ENCODE data around the gene RNF121. TPM values are rescaled to one million over a fixed set of nuclear protein-coding genes. Genes with fewer than 3 reads are reported as not detected.

RNF121 gene
- total and polyA plus RNA-seq, 9 donors = 17.4 to 32.2 (median 27.0) TPM

DNA sequence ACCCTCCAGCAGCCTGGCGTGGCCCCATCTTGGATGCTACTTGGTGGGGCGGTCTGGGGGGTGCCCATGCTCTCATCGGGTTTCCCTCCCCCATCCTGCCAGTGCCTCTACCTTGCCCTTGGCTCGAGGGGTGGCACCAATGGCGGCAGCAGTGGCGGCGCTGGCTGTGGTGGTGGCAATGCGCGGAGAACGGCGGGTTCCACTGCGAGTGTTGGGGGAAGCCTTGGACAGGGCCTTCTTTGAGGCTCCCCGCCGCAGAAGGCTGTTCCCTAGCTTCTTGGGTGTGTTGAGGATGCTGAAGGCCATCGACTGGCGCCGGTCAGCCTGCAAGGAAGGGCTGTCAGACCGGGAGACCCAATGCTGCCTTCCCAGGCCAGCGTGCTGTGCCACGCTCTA lies 74.9 kb downstream of the RNF121 start:
- intact Hi-C loops (cut with DNase I) = loop anchor here in 1 of 4 donors (10.0 kb wide), 1 partner anchor 241 kb away; the partner anchor contains the start of gene PHOX2A
- Histone ChIP-seq H3K4me3 (no peak overlapping the region), H3K9me3 (no peaks in the 10 kb centered on the region), H3K27ac (no peak overlapping the region), H3K36me3 (no peaks in the 10 kb centered on the region), H3K4me1 (ENCODE audit: insufficient read depth) (peaks cover 3% of the 10 kb centered on the region), H3K27me3 (no peaks in the 10 kb centered on the region)
- DNase-seq = no peak
- WGBS, 3 donors = 85 to 92% (median 87%) methylated on average over 20 of the region's 20 CpGs
- TF ChIP-seq POLR2A (IDR thresholded peaks at IDR 0.05) (no peak), EP300 (IDR thresholded peaks at IDR 0.05) (no peak)
- TF ChIP-seq, protein P1, sequence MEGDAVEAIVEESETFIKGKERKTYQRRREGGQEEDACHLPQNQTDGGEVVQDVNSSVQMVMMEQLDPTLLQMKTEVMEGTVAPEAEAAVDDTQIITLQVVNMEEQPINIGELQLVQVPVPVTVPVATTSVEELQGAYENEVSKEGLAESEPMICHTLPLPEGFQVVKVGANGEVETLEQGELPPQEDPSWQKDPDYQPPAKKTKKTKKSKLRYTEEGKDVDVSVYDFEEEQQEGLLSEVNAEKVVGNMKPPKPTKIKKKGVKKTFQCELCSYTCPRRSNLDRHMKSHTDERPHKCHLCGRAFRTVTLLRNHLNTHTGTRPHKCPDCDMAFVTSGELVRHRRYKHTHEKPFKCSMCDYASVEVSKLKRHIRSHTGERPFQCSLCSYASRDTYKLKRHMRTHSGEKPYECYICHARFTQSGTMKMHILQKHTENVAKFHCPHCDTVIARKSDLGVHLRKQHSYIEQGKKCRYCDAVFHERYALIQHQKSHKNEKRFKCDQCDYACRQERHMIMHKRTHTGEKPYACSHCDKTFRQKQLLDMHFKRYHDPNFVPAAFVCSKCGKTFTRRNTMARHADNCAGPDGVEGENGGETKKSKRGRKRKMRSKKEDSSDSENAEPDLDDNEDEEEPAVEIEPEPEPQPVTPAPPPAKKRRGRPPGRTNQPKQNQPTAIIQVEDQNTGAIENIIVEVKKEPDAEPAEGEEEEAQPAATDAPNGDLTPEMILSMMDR (IDR thresholded peaks at IDR 0.05) = no peak

DNA sequence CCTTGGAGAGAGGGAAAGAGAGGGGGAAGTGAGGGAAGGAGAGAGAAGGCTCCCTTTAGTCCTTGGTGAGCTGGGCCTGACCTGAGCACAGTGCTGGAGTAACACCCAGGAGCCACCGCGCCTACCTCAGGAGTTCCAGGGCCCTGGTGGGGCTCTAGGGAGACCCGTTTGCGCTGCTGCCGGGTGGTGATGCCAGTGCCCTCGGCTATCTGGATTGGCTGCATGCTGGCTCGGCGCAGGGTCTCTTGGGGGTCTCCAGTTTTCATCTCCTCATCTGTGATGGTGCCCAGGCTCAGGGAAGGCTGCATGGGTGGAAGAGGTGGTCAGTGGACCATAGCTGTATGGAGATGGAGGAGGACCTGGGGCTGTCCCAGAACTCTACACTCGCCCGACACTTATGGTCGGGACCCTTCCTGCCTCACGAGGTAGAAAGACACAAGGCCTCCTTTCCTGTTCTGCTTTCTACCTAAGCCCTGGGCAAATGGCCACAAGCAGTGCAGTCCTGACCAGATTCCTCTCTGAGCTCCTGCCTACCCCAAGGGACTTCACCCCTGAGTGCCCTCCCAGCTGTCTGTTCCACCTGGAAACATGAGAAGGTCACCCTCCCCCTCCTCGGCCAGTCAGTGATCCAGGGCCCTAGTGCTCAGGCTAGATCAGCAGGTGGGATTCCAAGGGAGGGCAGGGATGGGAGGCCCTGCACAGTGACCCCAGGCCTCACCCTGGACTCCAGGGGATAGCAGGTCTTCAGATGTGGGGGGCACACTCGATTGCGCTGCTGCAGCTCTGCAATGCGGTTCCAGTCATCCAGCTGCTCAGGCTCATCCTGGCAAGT lies 75.9 kb downstream of the RNF121 start:
- no peak for TF ChIP-seq POLR2A (IDR thresholded peaks at IDR 0.05)
- TF ChIP-seq EP300 (IDR thresholded peaks at IDR 0.05) = no peak
- TF ChIP-seq, protein P1 (IDR thresholded peaks at IDR 0.05) = no peak
- peaks cover 2% of the 10 kb centered on the region for H3K4me1 ChIP-seq (ENCODE audit: insufficient read depth)
- WGBS, 3 donors = 83 to 91% (median 86%) methylated on average over 16 of the region's 16 CpGs

DNA sequence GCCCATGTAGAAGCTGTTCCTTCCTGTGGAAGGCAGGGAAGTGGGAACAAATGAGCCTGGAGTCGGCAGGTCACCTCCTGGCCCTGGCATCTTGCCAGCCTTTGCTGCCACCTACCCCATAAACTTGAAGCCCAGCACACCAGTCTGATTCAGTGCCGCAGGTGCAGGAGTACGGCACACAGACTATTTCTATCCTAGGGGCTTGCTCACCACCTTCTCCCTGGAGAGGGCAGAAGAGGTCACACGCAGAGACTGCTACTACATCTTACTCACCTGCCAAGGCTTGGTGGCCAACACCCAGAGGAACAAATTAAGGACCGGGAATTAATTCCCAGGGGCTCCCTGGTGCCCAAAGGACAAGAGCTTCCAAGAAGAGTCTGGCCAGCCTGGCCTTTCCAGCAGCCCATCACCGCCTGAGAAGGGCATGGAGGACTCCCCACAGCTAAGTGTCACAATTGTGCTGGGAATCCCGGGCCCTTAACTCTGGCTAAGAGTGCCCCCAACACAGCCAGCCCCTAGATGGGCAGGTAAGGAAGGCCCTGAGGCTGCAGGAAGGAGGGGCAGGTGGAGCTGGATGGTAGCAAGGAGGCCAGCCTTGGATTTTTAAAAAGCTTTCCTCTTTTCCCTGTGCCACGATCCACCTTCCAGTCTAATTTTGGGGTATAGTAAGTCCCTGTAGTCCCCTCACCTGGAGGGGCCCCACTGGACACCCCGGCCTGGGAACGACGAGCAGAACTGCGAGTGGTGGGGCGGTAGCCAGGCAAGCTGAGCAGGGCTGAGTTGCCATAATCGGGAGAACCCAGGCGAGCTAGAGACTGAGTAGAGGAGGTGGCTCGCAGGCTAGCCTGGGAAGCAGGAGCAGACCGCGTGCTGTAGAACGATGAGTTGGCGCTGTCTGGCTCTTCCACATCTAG lies 76.8 kb downstream of the RNF121 start:
- 78 to 83% (median 80%) methylated on average over 20 of the region's 20 CpGs for WGBS, 3 donors
- Histone ChIP-seq H3K4me1 (ENCODE audit: insufficient read depth) (no peaks in the 10 kb centered on the region), H3K27me3 (no peaks in the 10 kb centered on the region), H3K36me3 (no peaks in the 10 kb centered on the region), H3K27ac (no peak overlapping the region), H3K9me3 (no peaks in the 10 kb centered on the region), H3K4me3 (no peak overlapping the region)
- DNase-seq = no peak
- TF ChIP-seq POLR2A (IDR thresholded peaks at IDR 0.05) (no peak), EP300 (IDR thresholded peaks at IDR 0.05) (no peak)
- TF ChIP-seq, protein P1 (IDR thresholded peaks at IDR 0.05) = no peak
- intact Hi-C loops (cut with DNase I) = loop anchor here in 1 of 4 donors (10.0 kb wide), 1 partner anchor 239 kb away; the partner anchor contains the start of gene PHOX2A

More for the DNA sequence above, 75.9 kb downstream of the RNF121 start:
- Histone ChIP-seq H3K36me3 (no peaks in the 10 kb centered on the region), H3K27ac (no peak overlapping the region), H3K27me3 (no peaks in the 10 kb centered on the region), H3K9me3 (no peaks in the 10 kb centered on the region), H3K4me3 (no peak overlapping the region)
- DNase-seq = no peak
- intact Hi-C loops (cut with DNase I) = loop anchor here in 1 of 4 donors (10.0 kb wide), 1 partner anchor 240 kb away; the partner anchor contains the start of gene PHOX2A

Measured in ovary (tissue), 9 donors.